GM13977 (cell line): ENCODE measurements around the gene ZSWIM8.
A peak's percentile ranks its signal among the peaks of the same experiment; 100 is the strongest.
"Not testable (repeated sequence)": the region's sequence is repeated elsewhere in the genome, so short reads cannot be mapped to it uniquely, and the experiment has no call there.

Experiments
- DNase-seq: peaks from one replicate; pipeline ENCODE4 v3.0.0; 2012; ENCODE audit warnings: low spot score
- CTCF ChIP-seq: IDR thresholded peaks from 2 replicates; pipeline ENCODE4 v1.5.1; 2012; ENCODE audit warnings: mild to moderate bottlenecking, control low read depth; ENCODE audit not compliant: insufficient read depth; ENCODE audit errors: extremely low read depth, missing control alignments
- in situ Hi-C: fragments of 300-500 bp; cut with MboI; formaldehyde crosslinking; loops from one replicate; pipeline ENCODE4 v1.12.0; 2022; ENCODE audit warnings: low sequenced_read_pairs, low pct_unique_long_range_greater_than_20kb, mixed read lengths, inconsistent platforms; ENCODE audit not compliant: unreplicated experiment

The ZSWIM8 gene

GRCh38 chr10:73780966-73781365 lies 4.4 kb upstream of the ZSWIM8 start:
- no peak for DNase-seq
- no peak for TF ChIP-seq CTCF
- in situ Hi-C loops: no loop called here

- TF ChIP-seq CTCF: no peak
- no peak for DNase-seq
- in situ Hi-C loops: no loop called here
Measured at GRCh38 chr10:73781548-73781878, 3.9 kb upstream of the ZSWIM8 start.

- TF ChIP-seq CTCF: no peak
- DNase-seq: peak; percentile 90
- in situ Hi-C loops: no loop called here
Measured at GRCh38 chr10:73781879-73782748, 3.3 kb upstream of the ZSWIM8 start, which contains the start of gene CHCHD1. Gene CHCHD1, plus strand, starts transcription at chr10:73782048. Its CDS starts 28 bp downstream, at chr10:73782076.

- in situ Hi-C loops: no loop called here
- TF ChIP-seq CTCF: no peak
Measured at GRCh38 chr10:73782749-73783085, 2.7 kb upstream of the ZSWIM8 start.

GRCh38 chr10:73785721-73786511 lies 510 bp downstream of the ZSWIM8 start:
- in situ Hi-C loops: no loop called here
- TF ChIP-seq CTCF: no peak
- peak; percentile 50 for DNase-seq

More at GRCh38 chr10:73782749-73783085, 2.7 kb upstream of the ZSWIM8 start:
- DNase-seq: peak; percentile 18

GRCh38 chr10:73786512-73786885 lies 1.1 kb downstream of the ZSWIM8 start:
- no peak for DNase-seq
- no peak for TF ChIP-seq CTCF
- in situ Hi-C loops: no loop called here

- in situ Hi-C loops, DNase-seq: not testable (repeated sequence)
Measured at GRCh38 chr10:73787031-73787800, 1.8 kb downstream of the ZSWIM8 start.
